DMS 273 treated with DMSO at 0.1 percent for 48 hours (cell line): ENCODE results near the gene IL20.

Source experiments
- DNase-seq: peaks from one replicate; lab custom pipeline; 2025; lab: John Stamatoyannopoulos, UW

The IL20 gene

GRCh38 chr1:206880314-206880713 lies 14.9 kb downstream of the IL20 start:
- no peak for DNase-seq

GRCh38 chr1:206882555-206882954 lies 17.1 kb downstream of the IL20 start:
- no peak for DNase-seq

- no peak for DNase-seq
Observed at GRCh38 chr1:206883160-206883559, 17.7 kb downstream of the IL20 start.

- no peak for DNase-seq
Observed at GRCh38 chr1:206883876-206884275, 18.5 kb downstream of the IL20 start.

- DNase-seq = no peak
Observed at GRCh38 chr1:206885341-206886060, 20.1 kb downstream of the IL20 start.

GRCh38 chr1:206886831-206887230 lies 21.4 kb downstream of the IL20 start:
- DNase-seq = no peak

- DNase-seq = no peak
Observed at GRCh38 chr1:206887701-206888100, 22.3 kb downstream of the IL20 start.

- DNase-seq = no peak
Observed at GRCh38 chr1:206890125-206891060, 25.0 kb downstream of the IL20 start.

GRCh38 chr1:206891412-206891811 lies 26.0 kb downstream of the IL20 start:
- DNase-seq = no peak

GRCh38 chr1:206892351-206892984 lies 27.0 kb downstream of the IL20 start:
- DNase-seq = no peak

GRCh38 chr1:206893380-206893779 lies 28.0 kb downstream of the IL20 start:
- DNase-seq = no peak

GRCh38 chr1:206895325-206895724 lies 29.9 kb downstream of the IL20 start:
- no peak for DNase-seq

GRCh38 chr1:206895837-206896242 lies 30.4 kb downstream of the IL20 start:
- peak; percentile 86 for DNase-seq

- DNase-seq = peak; percentile 81
Observed at GRCh38 chr1:206896261-206896660, 30.8 kb downstream of the IL20 start.

- DNase-seq = no peak
Observed at GRCh38 chr1:206897175-206897574, 31.8 kb downstream of the IL20 start, which contains the start of gene IL24. Gene IL24, plus strand, starts transcription at chr1:206897443. Its CDS starts 390 bp downstream, at chr1:206897833.

GRCh38 chr1:206898089-206898914 lies 32.9 kb downstream of the IL20 start:
- DNase-seq = no peak

- no peak for DNase-seq
Observed at GRCh38 chr1:206898915-206899431, 33.5 kb downstream of the IL20 start.

GRCh38 chr1:206899717-206900116 lies 34.3 kb downstream of the IL20 start:
- no peak for DNase-seq

- DNase-seq = no peak
Observed at GRCh38 chr1:206900149-206900548, 34.7 kb downstream of the IL20 start.

GRCh38 chr1:206901944-206902343 lies 36.5 kb downstream of the IL20 start:
- no peak for DNase-seq

- no peak for DNase-seq
Observed at GRCh38 chr1:206902702-206903101, 37.3 kb downstream of the IL20 start.
